NCI-H2081 (cell line): ENCODE results near the gene SLC16A7.

Experiments used
- DNase-seq, 2 experiments: peaks; one replicate each; lab custom pipeline; 2025; lab: John Stamatoyannopoulos, UW

The SLC16A7 gene

DNA sequence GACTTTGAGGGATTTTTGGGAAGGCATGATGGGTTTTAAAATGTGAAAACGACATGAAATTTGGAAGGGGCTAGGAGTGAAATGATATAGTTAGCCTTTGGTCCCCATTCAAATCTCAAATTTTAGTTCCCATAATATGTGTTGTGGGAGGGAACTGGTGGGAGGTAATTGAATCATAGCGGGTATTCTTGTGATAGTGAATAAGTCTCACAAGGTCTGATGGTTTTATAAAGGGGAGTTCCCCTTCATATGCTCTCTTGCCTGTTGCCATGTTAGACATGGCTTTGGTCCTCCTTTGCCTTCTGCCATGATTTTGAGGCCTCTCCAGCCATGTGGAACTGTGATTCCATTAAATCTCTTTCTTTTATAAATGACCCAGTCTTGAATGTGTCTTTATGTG is 72.8 kb downstream of the SLC16A7 start:
- no peak for DNase-seq

DNA sequence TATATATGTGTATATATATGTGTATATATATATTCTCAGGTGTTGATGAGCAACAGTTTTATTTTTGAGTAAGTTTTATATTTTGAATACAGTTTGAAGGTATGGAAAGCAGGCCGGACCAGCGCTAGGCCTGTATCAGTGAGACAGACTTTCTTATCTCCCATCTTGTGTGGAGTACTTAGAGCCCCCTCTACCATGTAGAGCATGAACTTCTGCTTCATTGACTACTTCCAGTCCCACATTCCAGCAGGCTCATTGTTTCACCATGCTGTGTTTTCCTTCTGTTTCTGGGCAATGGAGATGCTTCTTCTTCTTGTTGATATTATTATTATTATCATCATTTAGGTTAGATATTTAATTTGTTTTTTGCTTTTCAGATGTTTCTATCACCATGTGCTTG is 76.4 kb downstream of the SLC16A7 start:
- no peak for DNase-seq

DNA sequence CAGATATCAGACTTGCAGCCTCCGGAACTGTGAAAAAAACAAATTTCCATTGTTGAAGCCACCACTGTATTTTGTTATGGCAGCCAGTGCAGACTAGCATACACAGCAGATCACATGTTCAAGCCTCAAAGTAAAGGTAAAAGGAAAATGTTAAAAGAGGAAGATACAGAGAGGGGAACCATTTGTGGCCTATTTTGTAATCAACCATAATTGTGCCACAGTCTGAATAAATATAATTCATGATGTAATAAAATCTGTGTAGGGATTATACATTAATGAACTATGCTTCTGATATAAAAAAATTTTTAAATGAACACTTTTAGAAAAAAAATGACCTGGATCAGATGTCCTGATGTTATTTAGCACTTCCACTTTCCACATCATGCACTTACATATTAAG is 79.6 kb downstream of the SLC16A7 start:
- DNase-seq: no peak

DNA sequence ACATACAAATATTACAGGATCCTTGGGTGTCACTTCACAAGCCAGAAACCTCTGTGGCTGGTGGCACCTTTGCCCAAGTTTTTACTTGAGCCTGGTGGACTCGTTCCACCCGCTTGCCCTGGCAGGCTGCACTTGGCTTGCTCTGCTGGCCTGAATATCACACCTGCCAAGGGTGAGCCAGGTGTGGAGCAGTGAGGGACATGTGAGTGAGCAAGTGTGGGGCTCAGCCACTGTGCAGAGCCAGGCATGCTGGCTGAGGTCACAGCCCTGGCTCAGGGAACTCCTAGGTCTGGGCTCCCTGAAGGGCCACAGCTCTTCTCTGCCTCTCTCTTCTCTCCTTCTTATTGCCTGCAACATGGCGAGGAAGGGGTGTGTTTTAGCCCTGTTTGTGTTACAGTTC is 82.0 kb downstream of the SLC16A7 start:
- no peak for DNase-seq

DNA sequence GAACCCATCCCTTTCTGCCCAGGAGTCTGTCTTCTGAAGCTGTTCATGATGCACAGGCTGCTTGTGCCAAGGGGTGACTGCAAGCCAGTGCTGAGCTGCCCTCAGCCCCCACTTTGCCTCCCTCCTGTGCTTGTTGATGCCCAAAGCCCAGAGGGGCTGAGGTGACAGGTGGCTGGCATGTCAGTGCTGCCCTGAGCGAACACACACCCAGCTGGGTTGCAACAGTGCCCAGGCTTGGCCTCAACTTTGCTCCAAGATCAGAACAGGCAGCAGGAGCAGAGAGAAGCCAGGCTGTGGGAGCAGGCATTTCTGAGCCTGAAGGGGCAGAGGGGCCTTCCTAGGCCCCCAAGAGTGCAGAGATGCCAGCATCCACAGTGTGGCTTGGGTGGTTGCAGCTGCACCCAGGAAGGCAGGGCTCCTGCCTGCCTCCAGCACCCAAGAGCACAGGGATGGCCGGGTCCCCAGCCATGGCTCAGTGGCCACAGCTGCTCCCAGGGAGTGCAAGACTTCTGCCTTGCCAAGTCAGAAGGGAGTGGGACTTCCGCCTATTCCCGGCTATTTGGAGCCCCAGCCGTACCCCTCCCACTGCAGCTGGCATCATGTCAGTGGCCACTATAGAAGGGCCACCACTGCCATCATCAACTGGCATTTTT is 83.1 kb downstream of the SLC16A7 start:
- no peak for DNase-seq

DNA sequence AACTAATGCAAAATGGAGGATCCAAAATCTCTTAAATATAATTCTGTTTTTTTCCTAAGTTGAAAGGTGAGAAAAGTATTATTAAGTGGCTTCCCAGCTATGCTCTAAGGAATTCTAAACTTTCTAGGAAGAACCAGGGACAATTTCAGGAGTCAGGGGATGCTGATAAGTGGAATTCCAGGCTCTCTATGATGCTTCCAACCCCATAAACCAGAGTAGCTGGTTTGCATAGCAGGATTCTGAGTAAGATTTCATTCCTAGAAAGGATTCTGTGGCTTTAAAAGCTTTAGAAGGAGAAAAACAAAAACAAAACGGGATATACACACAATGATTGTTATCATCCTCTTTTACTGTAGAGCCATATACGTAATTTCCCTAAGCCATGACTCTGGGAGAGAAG is 93.9 kb downstream of the SLC16A7 start:
- DNase-seq: no peak

DNA sequence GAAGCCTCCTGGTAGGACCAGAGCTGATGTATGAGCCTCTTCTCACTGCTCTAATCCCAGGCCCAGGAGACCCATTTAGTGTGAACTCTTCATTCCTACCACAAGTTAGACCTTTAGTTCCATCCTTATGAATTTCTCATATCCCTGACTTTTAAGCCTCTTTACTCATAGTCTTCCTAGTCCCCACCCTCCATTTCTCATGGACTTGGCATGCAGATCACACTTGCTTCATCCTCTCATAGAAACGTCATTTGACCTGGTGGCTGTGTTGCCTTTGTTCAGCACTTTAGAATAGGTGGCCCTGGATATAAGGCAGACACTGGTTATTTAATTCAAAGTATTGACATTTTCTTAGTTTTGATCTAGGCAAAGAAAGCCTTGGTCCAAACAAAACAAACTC is 99.5 kb downstream of the SLC16A7 start:
- no peak for DNase-seq

DNA sequence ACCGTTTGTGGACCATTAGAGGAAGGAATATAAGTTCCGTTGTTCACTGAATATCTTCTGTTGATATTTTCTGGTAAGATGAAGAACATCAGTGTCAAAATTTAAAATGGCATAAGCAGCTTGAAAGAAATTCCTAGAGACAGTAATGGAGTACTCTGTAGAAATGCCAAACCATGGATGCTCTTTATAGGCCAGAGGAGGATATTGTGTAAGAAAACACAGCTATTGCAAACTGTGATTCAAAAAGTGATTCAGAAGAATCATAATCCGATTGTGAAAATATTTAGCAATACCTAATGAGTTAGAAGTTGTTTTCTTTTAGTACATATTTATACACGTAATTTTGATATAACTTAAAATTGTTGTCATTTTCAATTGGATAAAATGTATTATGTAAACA is 102.8 kb downstream of the SLC16A7 start:
- no peak for DNase-seq

DNA sequence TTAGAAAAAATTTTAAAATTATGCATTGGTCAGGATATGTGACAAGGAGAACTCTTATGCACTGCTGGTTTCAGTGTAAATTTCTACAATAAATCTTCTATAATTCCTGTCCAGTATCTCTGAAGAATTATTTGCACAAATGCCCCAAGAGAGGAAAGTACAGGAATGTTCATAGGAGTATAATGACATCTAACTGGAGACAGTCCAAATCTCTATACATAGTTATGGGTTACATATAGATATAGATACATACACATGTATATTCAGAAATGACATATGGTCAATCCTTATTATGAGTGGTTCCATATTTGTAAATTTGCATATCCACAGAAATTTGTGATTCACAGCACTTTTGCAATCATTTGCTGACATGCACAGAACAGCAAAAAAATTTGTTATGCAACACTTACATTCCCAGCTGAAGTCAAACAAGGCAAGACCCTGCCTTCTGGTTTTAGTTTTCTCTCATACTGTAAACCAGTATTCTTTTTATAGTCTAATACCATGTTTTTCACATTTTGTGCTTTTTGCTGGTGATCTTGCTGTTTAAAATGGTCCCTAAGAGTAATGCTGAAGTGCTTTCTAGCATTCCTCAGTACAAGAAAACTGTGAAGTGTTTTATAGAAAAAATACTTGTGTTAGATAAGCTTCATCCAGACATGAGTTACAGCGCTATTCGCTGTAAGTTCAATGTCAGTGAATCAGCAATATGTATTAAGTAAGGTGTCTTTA is 103.8 kb downstream of the SLC16A7 start:
- DNase-seq: no peak

DNA sequence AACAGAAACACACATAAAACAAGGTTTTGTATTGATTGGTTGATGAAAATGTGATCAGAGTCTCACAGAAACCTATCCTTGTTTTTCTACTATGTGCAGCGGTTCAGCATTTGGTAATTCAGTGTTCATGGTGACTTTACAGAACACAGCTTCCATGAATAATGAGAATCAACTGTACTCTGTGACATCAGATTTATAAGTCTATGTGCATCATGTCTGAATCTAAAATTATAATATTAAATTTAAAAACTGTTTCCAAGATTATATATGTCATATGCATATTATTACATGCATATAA is 104.3 kb downstream of the SLC16A7 start:
- DNase-seq: no peak

DNA sequence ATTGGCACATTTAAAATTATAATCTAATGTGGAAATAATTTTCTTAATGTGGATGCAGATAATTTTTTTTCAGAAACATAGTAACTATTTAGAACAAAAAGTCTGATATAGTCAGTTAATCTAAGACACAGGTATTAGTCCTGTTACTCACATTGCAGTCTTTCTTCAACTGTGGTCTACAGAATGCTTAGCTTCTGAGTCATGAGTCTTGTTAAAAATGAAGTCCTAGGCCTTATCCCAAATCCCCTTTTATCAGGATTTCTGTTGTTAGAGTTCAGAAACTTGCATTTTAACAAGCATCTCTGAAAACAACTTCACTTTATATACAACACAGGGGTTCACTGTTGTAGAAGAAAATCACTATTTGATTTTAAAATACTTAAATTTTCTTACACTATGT is 112.2 kb downstream of the SLC16A7 start:
- DNase-seq: no peak

DNA sequence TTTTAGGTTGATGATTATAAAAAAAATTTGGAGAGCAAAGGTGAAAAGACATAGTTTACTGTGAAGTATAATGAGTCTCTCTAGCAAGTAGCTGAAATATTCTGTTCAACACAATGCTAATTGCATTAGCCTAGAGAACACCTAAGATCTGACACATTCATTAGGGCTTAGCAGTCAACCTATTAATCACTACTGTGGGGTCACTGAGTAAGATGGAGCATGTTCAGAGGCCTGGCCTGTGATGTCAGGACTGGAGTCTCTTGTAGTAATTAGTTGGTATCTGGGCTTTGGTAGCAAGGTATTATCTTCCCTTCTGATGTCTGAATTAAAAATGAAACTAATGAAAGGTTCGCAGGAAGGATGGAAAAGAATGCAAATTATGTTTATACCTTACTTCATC is 112.7 kb downstream of the SLC16A7 start:
- no peak for DNase-seq

DNA sequence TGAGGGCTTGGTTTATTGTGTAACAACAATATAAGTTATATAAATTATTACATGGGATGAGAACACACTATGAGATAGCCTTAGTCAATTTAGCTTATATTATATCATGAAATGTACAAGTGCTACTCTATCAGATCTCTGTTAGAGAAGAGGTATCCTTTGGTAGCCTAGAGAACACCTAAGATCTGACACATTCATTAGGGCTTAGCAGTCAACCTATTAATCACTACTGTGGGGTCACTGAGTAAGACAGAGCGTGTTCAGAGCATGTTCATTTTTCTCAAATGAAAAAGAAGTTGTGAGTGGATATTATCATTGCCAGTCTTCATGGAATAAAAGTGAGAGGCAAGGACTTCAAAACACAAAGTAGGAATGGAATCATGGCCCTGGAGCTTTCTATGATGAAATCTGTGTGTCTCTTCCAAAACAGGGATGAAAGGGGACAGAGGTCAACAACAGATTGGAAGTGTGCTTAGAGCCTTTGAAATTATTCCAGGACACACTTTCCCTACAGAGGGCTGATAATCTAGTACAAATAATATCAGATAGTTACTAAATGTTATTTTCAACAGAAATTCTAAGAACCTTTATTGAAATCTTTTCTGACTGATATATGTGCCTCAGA is 114.3 kb downstream of the SLC16A7 start:
- no peak for DNase-seq

DNA sequence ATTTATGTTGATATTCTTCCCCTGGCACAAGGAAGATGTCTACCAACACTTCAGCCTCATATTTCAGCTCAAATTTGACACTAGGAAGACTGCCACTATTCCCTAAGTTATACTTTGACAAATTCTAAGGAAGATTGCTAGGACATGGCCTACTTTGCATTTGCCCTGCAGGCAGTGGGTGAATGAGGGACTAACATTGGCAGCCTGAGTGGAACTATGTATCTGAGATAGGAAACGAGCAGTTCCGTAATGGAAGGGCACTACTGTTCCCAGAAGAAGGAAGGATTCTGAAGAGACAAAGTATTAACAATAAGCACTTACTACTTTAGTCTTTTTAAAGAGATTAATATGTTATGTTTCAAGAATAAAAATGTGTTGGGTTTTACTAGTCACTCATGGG is 115.1 kb downstream of the SLC16A7 start:
- DNase-seq: no peak

DNA sequence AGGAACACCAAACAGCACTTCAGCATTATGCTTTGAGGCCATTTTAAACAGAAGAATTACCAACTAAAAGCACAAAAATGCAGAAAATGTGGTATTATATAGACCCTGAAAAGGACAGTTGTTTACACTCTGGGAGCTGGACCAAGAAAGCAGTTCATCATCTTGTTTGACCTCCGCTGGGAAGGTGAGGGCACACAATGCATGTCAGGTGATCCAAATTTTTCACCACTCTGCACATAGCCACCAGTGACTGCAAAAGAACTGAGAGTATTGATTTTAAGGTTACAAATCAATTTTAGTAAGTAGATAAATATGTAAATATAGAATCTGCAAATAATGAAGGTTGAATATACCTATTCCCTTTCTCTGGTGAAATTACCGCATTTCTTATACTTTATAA is 119.6 kb downstream of the SLC16A7 start:
- DNase-seq: no peak

DNA sequence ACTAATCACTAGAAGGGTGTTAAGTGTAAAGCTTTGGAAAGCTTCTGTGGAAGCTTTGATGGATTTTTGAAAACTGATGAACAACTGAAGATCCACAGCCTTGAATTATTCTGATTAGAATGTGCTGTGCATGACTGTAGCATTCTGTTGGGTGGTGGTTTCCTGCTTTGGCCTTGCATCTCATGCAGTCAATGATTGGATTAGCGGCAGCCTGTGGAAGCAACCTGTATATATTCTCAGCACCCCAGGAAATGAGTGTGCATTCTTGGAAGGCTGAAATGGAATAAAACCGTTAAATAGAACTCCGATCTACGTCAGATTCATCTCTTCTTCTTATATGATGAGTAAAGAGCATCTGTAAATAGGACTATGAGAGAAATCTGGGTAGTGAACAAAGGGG is 120.2 kb downstream of the SLC16A7 start:
- DNase-seq: no peak

DNA sequence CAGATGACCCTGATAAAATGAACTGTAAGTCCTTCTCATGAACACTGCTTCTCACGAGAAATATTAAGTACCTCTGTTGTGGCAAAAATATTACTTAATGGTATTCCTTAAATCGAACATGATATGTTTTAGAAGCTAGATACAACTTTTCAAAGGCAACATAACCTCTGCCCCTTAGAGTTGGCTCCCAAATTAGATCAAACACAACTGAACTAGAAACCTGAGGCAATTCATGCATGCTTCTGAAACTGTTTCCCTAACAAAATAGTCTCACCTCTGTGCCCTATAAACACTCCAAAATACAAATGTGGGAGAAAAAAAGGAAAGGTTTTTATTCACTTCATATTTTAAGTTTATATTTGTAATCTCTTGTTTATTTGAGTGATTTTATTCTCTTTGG is 121.6 kb downstream of the SLC16A7 start:
- DNase-seq: no peak

DNA sequence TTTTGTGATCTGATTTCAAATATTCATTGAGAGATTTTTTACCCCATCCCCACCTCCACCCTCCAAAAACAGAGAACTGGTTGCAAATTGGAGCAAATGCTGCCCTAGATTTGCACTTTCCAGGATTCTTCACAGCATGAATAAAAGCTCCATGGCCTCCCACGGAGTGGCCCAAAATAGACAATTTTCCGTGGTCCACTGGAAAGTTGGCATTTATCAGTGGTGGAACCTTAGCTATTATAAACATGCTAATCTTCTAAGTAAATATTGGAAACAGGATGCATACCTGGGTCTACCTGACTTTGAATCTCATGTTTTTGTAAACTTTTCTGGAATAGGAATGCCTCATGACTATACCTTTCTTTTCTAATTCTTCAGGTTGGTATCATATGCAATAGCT is 123.9 kb downstream of the SLC16A7 start:
- no peak for DNase-seq

DNA sequence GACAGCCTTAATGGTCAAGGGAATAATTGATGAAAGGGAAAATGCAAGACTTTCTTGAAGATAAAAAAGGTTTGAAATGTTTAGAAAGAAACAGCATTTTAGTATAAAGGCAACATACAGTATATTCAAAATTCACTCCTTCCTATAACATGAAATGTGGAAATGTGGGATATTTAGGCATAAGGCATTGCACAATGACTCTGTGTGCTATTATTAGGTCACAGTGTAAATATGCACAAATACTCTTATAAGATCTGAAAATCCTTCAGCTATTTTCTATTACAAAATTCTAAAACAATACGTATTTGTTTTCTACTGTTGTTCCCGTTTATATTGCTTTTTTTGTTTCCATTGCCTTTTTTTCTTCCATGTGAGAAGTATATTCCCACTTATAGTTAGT is 127.7 kb downstream of the SLC16A7 start:
- no peak for DNase-seq

DNA sequence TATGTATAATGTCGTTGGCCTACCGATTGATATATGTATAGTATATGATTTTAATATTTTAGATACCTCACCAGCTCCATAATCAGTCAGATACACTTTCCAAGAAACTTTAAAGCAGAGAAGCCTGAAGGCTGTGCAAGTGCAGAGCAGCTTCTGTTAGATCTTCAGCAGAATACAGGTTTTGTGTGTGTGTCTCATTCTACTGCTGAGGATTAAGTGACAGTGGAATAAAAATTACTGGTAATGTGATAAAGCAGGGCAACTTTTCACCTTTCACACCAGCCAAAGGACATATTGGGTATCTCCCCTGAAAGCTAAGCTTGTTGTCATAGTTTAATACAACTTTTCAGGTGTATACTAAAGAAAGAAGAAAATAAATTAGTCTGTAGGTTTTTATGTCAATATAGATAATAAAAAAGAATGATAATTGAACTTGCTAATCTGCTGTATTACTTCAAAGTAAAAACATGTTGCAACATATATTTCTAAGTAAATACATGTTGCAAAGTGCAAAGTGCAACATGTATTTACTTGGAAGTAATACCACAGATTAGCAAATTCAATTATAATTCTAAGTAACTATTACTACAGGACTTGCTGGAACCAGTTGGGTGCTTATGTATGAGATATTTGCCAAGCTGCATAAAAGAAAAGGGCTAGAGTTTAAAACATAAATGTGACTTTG is 128.3 kb downstream of the SLC16A7 start:
- no peak for DNase-seq

DNA sequence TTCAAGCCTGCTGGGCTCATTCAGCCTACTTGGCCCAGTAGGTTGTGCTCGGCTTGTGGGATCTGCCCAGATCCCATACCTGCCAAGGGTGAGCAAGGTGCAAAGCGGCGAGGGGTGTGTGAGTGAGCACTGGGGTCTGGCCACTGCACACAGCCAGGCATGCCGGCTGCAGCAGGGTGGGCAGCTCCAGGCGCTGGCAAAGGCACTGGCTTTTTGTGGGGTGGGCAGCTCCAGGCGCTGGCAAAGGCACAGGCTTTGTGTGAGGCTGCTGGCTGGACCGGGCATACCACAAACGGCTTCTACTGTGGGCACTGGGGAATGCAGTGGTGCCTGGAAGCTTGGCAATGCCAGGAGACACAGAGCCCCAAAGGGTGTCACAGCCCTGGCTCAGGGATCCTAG is 137.4 kb downstream of the SLC16A7 start:
- DNase-seq: no peak

DNA sequence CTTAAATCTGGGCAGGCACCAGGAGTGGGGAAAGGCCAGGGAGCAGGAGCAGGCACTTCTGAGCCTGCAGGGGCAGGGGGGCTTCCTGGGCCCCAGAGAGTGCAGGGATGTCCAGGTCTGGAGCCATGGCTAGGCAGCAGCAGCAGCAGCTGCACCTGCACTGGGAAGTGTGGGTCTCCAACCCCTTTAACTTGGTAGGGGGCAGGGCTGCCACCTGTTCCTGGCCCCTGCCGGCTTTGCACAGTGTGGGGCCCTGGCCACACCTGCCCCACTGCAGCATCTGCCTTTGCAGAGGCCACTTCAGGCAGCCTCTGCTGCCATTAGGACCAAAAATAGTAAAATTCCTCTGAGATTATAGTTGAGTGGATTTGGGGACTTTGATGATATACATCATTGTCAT is 138.5 kb downstream of the SLC16A7 start:
- DNase-seq: peak in 1 of 2 experiments; percentile 71

DNA sequence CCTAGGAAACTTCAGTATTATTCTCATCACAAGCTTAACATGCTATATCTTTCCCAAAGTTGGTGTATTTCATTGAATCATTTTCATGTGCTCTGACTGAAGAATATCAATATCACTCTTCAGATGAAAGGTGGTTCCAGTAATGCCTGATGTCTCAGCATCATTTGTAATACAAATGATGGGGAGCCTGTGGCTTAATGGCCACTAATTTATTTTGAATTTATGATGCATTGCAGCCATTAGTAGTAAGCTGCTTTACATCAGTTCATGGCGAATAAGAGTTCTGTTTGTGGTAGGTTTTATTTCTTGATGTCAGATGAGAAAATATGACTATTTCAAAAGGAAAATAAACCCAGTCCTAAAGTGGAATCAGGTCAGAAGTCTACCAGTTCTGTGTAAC is 139.4 kb downstream of the SLC16A7 start:
- no peak for DNase-seq
